Measurements from ENCODE around the gene FBXW8. TPM values are rescaled to one million over a fixed set of nuclear protein-coding genes. Genes with fewer than 3 reads are reported as not detected.

Gene FBXW8
- total RNA-seq, 1 experiment from 2014 or later, result 15.6 TPM

DNA sequence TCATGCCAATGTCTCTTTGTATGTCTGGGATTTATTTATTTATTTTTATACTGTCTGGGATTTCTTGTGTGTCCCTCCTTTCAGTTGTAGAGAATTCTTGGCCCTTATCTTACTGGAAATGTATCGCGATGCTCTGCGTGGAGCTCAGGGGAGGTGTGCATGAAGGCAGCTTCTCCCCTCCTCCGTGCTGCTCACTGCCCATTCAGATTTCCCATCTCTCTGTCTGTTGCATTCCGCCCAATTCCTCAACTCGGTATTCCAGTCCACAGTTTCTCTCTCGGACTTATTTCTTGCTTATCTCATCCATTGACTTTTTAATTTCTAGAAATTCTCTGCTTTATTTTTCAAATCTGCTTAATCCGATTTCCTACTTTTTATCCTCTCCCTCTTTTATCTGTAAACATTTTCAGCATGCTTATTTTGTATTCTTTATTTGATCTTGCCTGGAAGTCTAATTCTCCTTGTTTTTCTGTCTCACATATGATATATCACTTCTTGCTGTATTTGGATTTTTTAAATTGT is 93.2 kb downstream of the FBXW8 start:
- H3K9me3 Mint-ChIP-seq, result no peaks in the 10 kb centered on the region
- ATAC-seq (no peak), DNase-seq (ENCODE audit: low spot score) (no peak)
- H3K4me3 Mint-ChIP-seq, result no peak overlapping the region
- peaks cover 7% of the 10 kb centered on the region for H3K36me3 Mint-ChIP-seq
- TF ChIP-seq, protein P1, sequence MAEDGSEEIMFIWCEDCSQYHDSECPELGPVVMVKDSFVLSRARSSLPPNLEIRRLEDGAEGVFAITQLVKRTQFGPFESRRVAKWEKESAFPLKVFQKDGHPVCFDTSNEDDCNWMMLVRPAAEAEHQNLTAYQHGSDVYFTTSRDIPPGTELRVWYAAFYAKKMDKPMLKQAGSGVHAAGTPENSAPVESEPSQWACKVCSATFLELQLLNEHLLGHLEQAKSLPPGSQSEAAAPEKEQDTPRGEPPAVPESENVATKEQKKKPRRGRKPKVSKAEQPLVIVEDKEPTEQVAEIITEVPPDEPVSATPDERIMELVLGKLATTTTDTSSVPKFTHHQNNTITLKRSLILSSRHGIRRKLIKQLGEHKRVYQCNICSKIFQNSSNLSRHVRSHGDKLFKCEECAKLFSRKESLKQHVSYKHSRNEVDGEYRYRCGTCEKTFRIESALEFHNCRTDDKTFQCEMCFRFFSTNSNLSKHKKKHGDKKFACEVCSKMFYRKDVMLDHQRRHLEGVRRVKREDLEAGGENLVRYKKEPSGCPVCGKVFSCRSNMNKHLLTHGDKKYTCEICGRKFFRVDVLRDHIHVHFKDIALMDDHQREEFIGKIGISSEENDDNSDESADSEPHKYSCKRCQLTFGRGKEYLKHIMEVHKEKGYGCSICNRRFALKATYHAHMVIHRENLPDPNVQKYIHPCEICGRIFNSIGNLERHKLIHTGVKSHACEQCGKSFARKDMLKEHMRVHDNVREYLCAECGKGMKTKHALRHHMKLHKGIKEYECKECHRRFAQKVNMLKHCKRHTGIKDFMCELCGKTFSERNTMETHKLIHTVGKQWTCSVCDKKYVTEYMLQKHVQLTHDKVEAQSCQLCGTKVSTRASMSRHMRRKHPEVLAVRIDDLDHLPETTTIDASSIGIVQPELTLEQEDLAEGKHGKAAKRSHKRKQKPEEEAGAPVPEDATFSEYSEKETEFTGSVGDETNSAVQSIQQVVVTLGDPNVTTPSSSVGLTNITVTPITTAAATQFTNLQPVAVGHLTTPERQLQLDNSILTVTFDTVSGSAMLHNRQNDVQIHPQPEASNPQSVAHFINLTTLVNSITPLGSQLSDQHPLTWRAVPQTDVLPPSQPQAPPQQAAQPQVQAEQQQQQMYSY (CRISPR knock-in tag; IDR thresholded peaks at IDR 0.05), result peak; percentile 44; the same call in 1 of the 2 replicates
- TF ChIP-seq, protein P2, sequence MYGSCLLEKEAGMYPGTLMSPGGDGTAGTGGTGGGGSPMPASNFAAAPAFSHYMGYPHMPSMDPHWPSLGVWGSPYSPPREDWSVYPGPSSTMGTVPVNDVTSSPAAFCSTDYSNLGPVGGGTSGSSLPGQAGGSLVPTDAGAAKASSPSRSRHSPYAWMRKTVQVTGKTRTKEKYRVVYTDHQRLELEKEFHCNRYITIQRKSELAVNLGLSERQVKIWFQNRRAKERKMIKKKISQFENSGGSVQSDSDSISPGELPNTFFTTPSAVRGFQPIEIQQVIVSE (CRISPR knock-in tag; IDR thresholded peaks at IDR 0.05; ENCODE audit: borderline replicate concordance), result no peak
- no peaks in the 10 kb centered on the region for H3K27me3 Mint-ChIP-seq (ENCODE audit: low read depth)
- 0 out of 2 replicates have a peak overlapping the region, but pooled peaks have one; percentile 0 for H3K27ac Mint-ChIP-seq
- ChIA-PET CTCF (interaction anchor here (1.0 kb wide), 1 partner anchor 97 kb away, joined by 3 read pairs; no protein-coding TSS in a partner anchor), POLR2A (no interaction called here)
- peaks cover 50% of the 10 kb centered on the region for H3K4me1 Mint-ChIP-seq

DNA sequence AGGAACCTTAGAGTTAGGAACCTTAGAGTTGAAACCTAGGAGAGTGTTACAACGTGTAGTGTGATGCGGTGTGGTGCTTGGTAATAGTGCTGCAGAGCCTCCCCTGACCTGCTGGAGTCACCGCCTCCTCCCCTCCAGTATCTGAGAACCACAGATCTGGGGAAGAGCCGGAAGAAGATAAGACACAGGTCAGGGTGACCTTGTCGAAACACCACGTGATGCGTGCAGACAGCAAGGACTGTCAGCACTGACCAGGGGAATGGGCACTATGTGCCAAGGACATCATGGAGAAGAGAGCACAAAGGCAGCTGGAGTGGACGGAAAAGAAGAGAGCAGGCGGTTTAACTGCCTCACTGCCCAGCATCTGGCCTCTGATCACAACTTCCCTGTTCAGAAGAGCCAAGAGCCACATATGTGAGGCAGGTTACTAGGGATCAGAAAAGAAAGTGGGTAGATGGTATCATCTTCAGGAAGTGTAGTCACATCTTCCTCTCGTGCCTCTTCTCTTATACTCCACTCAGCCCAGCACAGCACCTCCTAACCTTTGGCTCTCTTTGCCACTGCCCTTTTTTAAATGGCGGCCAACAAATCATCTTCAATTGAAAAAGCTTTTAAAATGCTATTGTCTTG is 94.8 kb downstream of the FBXW8 start:
- no peaks in the 10 kb centered on the region for H3K9me3 Mint-ChIP-seq
- no peak for DNase-seq (ENCODE audit: low spot score)
- H3K27ac Mint-ChIP-seq, result peak overlapping the region; percentile 69
- no peak for TF ChIP-seq SP1 (CRISPR knock-in tag; conservative IDR thresholded peaks at IDR 0.05)
- no peak for TF ChIP-seq ZNF263 (CRISPR knock-in tag; IDR thresholded peaks at IDR 0.05; ENCODE audit: low read depth)
- TF ChIP-seq FOXK1 (CRISPR knock-in tag; IDR thresholded peaks at IDR 0.05), result no peak
- TF ChIP-seq, protein P3, sequence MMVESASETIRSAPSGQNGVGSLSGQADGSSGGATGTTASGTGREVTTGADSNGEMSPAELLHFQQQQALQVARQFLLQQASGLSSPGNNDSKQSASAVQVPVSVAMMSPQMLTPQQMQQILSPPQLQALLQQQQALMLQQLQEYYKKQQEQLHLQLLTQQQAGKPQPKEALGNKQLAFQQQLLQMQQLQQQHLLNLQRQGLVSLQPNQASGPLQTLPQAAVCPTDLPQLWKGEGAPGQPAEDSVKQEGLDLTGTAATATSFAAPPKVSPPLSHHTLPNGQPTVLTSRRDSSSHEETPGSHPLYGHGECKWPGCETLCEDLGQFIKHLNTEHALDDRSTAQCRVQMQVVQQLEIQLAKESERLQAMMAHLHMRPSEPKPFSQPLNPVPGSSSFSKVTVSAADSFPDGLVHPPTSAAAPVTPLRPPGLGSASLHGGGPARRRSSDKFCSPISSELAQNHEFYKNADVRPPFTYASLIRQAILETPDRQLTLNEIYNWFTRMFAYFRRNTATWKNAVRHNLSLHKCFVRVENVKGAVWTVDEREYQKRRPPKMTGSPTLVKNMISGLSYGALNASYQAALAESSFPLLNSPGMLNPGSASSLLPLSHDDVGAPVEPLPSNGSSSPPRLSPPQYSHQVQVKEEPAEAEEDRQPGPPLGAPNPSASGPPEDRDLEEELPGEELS (CRISPR knock-in tag; IDR thresholded peaks at IDR 0.05), result no peak
- no peak overlapping the region for H3K4me3 Mint-ChIP-seq
- POLR2A ChIA-PET, result no interaction called here
- peaks cover 7% of the 10 kb centered on the region for H3K36me3 Mint-ChIP-seq
- no peak for ATAC-seq
- CTCF ChIA-PET, result interaction anchor here (1.7 kb wide), 1 partner anchor 142 kb away, joined by 4 read pairs; no protein-coding TSS in a partner anchor
- no peaks in the 10 kb centered on the region for H3K27me3 Mint-ChIP-seq (ENCODE audit: low read depth)
- peaks cover 58% of the 10 kb centered on the region for H3K4me1 Mint-ChIP-seq

DNA sequence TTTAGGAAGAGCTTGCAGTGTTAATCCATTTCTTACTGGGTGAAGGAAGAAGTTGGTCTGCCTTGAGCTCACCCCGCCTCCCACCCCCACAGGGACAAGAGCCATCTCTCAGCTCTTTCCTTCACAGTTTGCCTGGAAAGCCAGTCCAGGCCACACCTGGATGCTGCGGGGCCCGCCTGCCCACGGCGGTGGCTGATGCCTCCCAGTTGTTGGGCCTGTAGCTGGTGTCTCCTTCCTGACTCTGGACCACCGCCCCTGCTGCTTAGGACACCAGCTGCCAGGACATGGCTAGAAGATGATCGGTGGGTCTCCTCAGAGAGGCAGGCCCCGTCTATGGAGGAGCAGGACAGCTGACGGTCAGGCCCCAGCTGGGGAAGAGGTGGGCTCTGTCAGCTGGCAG is 95.6 kb downstream of the FBXW8 start:
- Mint-ChIP-seq H3K4me1 (peaks cover 54% of the 10 kb centered on the region), H3K27me3 (ENCODE audit: low read depth) (no peaks in the 10 kb centered on the region), H3K4me3 (no peak overlapping the region), H3K9me3 (no peaks in the 10 kb centered on the region), H3K36me3 (peaks cover 7% of the 10 kb centered on the region), H3K27ac (no peak overlapping the region)
- POLR2A ChIA-PET, result no interaction called here
- TF ChIP-seq, protein P4, sequence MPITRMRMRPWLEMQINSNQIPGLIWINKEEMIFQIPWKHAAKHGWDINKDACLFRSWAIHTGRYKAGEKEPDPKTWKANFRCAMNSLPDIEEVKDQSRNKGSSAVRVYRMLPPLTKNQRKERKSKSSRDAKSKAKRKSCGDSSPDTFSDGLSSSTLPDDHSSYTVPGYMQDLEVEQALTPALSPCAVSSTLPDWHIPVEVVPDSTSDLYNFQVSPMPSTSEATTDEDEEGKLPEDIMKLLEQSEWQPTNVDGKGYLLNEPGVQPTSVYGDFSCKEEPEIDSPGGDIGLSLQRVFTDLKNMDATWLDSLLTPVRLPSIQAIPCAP (CRISPR knock-in tag; IDR thresholded peaks at IDR 0.05), result no peak
- TF ChIP-seq CREM (CRISPR knock-in tag; IDR thresholded peaks at IDR 0.05) (no peak), GTF2I (CRISPR knock-in tag; conservative IDR thresholded peaks at IDR 0.05) (no peak), NR1H2 (CRISPR knock-in tag; IDR thresholded peaks at IDR 0.05) (no peak), CREB1 (CRISPR knock-in tag; IDR thresholded peaks at IDR 0.05) (no peak)
- TF ChIP-seq, protein P5, sequence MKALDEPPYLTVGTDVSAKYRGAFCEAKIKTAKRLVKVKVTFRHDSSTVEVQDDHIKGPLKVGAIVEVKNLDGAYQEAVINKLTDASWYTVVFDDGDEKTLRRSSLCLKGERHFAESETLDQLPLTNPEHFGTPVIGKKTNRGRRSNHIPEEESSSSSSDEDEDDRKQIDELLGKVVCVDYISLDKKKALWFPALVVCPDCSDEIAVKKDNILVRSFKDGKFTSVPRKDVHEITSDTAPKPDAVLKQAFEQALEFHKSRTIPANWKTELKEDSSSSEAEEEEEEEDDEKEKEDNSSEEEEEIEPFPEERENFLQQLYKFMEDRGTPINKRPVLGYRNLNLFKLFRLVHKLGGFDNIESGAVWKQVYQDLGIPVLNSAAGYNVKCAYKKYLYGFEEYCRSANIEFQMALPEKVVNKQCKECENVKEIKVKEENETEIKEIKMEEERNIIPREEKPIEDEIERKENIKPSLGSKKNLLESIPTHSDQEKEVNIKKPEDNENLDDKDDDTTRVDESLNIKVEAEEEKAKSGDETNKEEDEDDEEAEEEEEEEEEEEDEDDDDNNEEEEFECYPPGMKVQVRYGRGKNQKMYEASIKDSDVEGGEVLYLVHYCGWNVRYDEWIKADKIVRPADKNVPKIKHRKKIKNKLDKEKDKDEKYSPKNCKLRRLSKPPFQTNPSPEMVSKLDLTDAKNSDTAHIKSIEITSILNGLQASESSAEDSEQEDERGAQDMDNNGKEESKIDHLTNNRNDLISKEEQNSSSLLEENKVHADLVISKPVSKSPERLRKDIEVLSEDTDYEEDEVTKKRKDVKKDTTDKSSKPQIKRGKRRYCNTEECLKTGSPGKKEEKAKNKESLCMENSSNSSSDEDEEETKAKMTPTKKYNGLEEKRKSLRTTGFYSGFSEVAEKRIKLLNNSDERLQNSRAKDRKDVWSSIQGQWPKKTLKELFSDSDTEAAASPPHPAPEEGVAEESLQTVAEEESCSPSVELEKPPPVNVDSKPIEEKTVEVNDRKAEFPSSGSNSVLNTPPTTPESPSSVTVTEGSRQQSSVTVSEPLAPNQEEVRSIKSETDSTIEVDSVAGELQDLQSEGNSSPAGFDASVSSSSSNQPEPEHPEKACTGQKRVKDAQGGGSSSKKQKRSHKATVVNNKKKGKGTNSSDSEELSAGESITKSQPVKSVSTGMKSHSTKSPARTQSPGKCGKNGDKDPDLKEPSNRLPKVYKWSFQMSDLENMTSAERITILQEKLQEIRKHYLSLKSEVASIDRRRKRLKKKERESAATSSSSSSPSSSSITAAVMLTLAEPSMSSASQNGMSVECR (CRISPR knock-in tag; IDR thresholded peaks at IDR 0.05; ENCODE audit: borderline replicate concordance), result no peak
- TF ChIP-seq, protein P2 (CRISPR knock-in tag; IDR thresholded peaks at IDR 0.05; ENCODE audit: borderline replicate concordance), result no peak
- TF ChIP-seq, protein P6, sequence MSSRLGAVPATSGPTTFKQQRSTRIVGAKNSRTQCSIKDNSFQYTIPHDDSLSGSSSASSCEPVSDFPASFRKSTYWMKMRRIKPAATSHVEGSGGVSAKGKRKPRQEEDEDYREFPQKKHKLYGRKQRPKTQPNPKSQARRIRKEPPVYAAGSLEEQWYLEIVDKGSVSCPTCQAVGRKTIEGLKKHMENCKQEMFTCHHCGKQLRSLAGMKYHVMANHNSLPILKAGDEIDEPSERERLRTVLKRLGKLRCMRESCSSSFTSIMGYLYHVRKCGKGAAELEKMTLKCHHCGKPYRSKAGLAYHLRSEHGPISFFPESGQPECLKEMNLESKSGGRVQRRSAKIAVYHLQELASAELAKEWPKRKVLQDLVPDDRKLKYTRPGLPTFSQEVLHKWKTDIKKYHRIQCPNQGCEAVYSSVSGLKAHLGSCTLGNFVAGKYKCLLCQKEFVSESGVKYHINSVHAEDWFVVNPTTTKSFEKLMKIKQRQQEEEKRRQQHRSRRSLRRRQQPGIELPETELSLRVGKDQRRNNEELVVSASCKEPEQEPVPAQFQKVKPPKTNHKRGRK (CRISPR knock-in tag; IDR thresholded peaks at IDR 0.05; ENCODE audit: borderline replicate concordance), result no peak
- ATAC-seq (no peak), DNase-seq (ENCODE audit: low spot score) (no peak)
- CTCF ChIA-PET, result interaction anchor here (1.7 kb wide), 1 partner anchor 143 kb away, joined by 4 read pairs; no protein-coding TSS in a partner anchor

All from WTC11 (cell line).